ENCODE measurements around the gene RPS6KA6. TPM values are rescaled to one million over a fixed set of nuclear protein-coding genes. Genes with fewer than 3 reads are reported as not detected.
A peak's percentile ranks its signal among the peaks of the same experiment; 100 is the strongest.

RPS6KA6 gene
- polyA plus RNA-seq, 1 experiment = 3.3 TPM

GRCh38 chrX:84064164-84064563 lies 123.8 kb downstream of the RPS6KA6 start:
- ChIA-PET CTCF (interaction anchor here (0.5 to 1.0 kb wide), 3 partner anchors 18 to 663 kb away, joined by 3 to 4 read pairs (median 3); no protein-coding TSS in a partner anchor), POLR2A (no interaction called here)
- DNase-seq (ENCODE audit: low read depth, low spot score) = no peak
- Histone ChIP-seq H3K27me3 (ENCODE audit: control insufficient read depth, insufficient read depth, low read length) (no peaks in the 10 kb centered on the region), H3K4me3 (ENCODE audit: low read depth, low read length) (no peak overlapping the region), H3K27ac (ENCODE audit: low read depth, low read length) (no peak overlapping the region), H3K9me3 (ENCODE audit: control insufficient read depth, insufficient read depth, low read length) (no peaks in the 10 kb centered on the region)
- TF ChIP-seq CTCF (IDR thresholded peaks at IDR 0.05; ENCODE audit: low read depth, low read length) = no peak

- no peak for TF ChIP-seq CTCF (IDR thresholded peaks at IDR 0.05; ENCODE audit: low read depth, low read length)
- DNase-seq (ENCODE audit: low read depth, low spot score) = no peak
These were observed 140.7 kb downstream of the RPS6KA6 start for GRCh38 chrX:84047339-84047738.

GRCh38 chrX:84046403-84046984 lies 141.5 kb downstream of the RPS6KA6 start:
- no peaks in the 10 kb centered on the region for H3K9me3 ChIP-seq (ENCODE audit: control insufficient read depth, insufficient read depth, low read length)
- no peak overlapping the region for H3K27ac ChIP-seq (ENCODE audit: low read depth, low read length)
- DNase-seq (ENCODE audit: low read depth, low spot score) = no peak
- ChIA-PET CTCF (interaction anchor here (0.6 to 2.8 kb wide), 27 partner anchors 11 to 1006 kb away, joined by 3 to 13 read pairs (median 4); partner anchors contain the start of gene RPS6KA6), POLR2A (no interaction called here)
- no peak overlapping the region for H3K4me3 ChIP-seq (ENCODE audit: low read depth, low read length)
- TF ChIP-seq CTCF (IDR thresholded peaks at IDR 0.05; ENCODE audit: low read depth, low read length) = peak; percentile 69
- no peaks in the 10 kb centered on the region for H3K27me3 ChIP-seq (ENCODE audit: control insufficient read depth, insufficient read depth, low read length)

More at GRCh38 chrX:84047339-84047738, 140.7 kb downstream of the RPS6KA6 start:
- no peaks in the 10 kb centered on the region for H3K9me3 ChIP-seq (ENCODE audit: control insufficient read depth, insufficient read depth, low read length)
- H3K27me3 ChIP-seq (ENCODE audit: control insufficient read depth, insufficient read depth, low read length) = no peaks in the 10 kb centered on the region
- H3K4me3 ChIP-seq (ENCODE audit: low read depth, low read length) = no peak overlapping the region
- ChIA-PET CTCF (interaction anchor here (0.6 to 1.8 kb wide), 5 partner anchors 142 to 859 kb away, joined by 3 to 5 read pairs (median 4); no protein-coding TSS in a partner anchor), POLR2A (no interaction called here)
- no peak overlapping the region for H3K27ac ChIP-seq (ENCODE audit: low read depth, low read length)

GRCh38 chrX:84044051-84044450 lies 143.9 kb downstream of the RPS6KA6 start:
- H3K27me3 ChIP-seq (ENCODE audit: control insufficient read depth, insufficient read depth, low read length) = no peaks in the 10 kb centered on the region
- TF ChIP-seq CTCF (IDR thresholded peaks at IDR 0.05; ENCODE audit: low read depth, low read length) = no peak
- DNase-seq (ENCODE audit: low read depth, low spot score) = no peak
- ChIA-PET CTCF (interaction anchor here (2.5 kb wide), 1 partner anchor 9 kb away, joined by 10 read pairs; no protein-coding TSS in a partner anchor), POLR2A (no interaction called here)
- no peak overlapping the region for H3K27ac ChIP-seq (ENCODE audit: low read depth, low read length)
- no peaks in the 10 kb centered on the region for H3K9me3 ChIP-seq (ENCODE audit: control insufficient read depth, insufficient read depth, low read length)
- H3K4me3 ChIP-seq (ENCODE audit: low read depth, low read length) = no peak overlapping the region

Small RNA genes lying within 50 kb of the gene (small RNA-seq; reads per million reads assigned to genes)
- not detected for gene MIR548I4 (ENCODE audit: insufficient read length, low read depth)
